Endothelial cell of umbilical vein (primary cell): ENCODE measurements around the gene SYT8.

Source experiments
- EZH2 ChIP-seq: IDR thresholded peaks from 2 replicates; pipeline ENCODE4 v1.6.1; 2012; ENCODE audit warnings: borderline replicate concordance, low read depth, mild to moderate bottlenecking, moderate library complexity, low read length, inconsistent platforms; ENCODE audit not compliant: severe bottlenecking
- GATA2 ChIP-seq: IDR thresholded peaks from 2 replicates; pipeline ENCODE4 v1.7.0; 2011; ENCODE audit warnings: low read depth, mild to moderate bottlenecking, moderate library complexity, mixed read lengths, low read length; ENCODE audit not compliant: insufficient read length, insufficient read depth
- JUN ChIP-seq: IDR thresholded peaks from 2 replicates; pipeline ENCODE4 v1.6.1; 2011; ENCODE audit warnings: borderline replicate concordance, low read depth; ENCODE audit not compliant: insufficient read length, insufficient read depth
- MYC ChIP-seq: IDR thresholded peaks from one replicate; pipeline ENCODE4 v1.6.1; 2011; ENCODE audit warnings: mild to moderate bottlenecking, low read depth, low read length
- POLR2A ChIP-seq: IDR thresholded peaks from 2 replicates; pipeline ENCODE4 v1.6.1; 2012; ENCODE audit warnings: low read depth, mild to moderate bottlenecking, control low read depth, low read length
- POLR2AphosphoS5 ChIP-seq: IDR thresholded peaks from 2 replicates; pipeline ENCODE4 v1.6.1; 2012; ENCODE audit warnings: low read depth, mild to moderate bottlenecking, control low read depth, low read length, moderate library complexity; ENCODE audit not compliant: insufficient read depth
- TF ChIP-seq, protein P1 (sequence below), 2 donors: IDR thresholded peaks; 1 replicate in 1 of 2; 2 replicates in 1 of 2; pipeline ENCODE4 v1.5.1; 2011; ENCODE audit warnings: low read length in 2 of 2, mild to moderate bottlenecking in 2 of 2, moderate library complexity in 2 of 2, control low read depth in 1 of 2, inconsistent platforms in 1 of 2, low read depth in 1 of 2; ENCODE audit not compliant: insufficient read depth in 1 of 2; ENCODE audit errors: extremely low read depth in 1 of 2
- TF ChIP-seq, protein P2 (sequence below): IDR thresholded peaks from 2 replicates; pipeline ENCODE4 v1.6.1; 2011; ENCODE audit not compliant: insufficient read depth, insufficient read length

DNA sequence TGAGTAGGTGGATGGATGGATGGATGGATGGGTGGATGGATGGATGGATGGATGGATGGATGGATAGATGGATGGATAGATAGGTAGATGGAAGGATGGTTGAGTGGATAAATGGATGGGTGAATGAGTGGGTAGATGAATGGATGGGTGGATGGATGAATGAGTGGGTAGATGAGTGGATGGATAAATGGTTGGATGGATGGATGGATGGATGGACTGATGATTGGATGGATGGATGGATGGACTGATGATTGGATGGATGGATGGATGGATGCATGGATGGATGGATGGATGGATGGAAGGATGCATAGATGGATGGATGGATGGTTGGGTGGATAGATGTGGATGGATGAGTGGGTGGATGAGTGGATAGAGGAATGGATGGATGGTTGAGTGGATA, 13.2 kb upstream of the SYT8 start:
- TF ChIP-seq, protein P1, sequence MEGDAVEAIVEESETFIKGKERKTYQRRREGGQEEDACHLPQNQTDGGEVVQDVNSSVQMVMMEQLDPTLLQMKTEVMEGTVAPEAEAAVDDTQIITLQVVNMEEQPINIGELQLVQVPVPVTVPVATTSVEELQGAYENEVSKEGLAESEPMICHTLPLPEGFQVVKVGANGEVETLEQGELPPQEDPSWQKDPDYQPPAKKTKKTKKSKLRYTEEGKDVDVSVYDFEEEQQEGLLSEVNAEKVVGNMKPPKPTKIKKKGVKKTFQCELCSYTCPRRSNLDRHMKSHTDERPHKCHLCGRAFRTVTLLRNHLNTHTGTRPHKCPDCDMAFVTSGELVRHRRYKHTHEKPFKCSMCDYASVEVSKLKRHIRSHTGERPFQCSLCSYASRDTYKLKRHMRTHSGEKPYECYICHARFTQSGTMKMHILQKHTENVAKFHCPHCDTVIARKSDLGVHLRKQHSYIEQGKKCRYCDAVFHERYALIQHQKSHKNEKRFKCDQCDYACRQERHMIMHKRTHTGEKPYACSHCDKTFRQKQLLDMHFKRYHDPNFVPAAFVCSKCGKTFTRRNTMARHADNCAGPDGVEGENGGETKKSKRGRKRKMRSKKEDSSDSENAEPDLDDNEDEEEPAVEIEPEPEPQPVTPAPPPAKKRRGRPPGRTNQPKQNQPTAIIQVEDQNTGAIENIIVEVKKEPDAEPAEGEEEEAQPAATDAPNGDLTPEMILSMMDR (IDR thresholded peaks at IDR 0.05; ENCODE audit: extremely low read depth in 1 of 2, insufficient read depth in 1 of 2, low read depth in 1 of 2, low read length in 2 of 2): no peak
- TF ChIP-seq, protein P2, sequence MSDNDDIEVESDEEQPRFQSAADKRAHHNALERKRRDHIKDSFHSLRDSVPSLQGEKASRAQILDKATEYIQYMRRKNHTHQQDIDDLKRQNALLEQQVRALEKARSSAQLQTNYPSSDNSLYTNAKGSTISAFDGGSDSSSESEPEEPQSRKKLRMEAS: no peak
- TF ChIP-seq POLR2AphosphoS5 (no peak), EZH2 (no peak), JUN (no peak), POLR2A (no peak), MYC (no peak), GATA2 (no peak)
